Tracheal epithelial cell (primary cell): ENCODE measurements around the gene OVCH1. TPM values are rescaled to one million over a fixed set of nuclear protein-coding genes. Genes with fewer than 3 reads are reported as not detected.

Experiments used
- total RNA-seq: library from RNA; depleted of rRNA; stranded (reverse); fragments of >200 nt; gene quantifications from 2 replicates; pipeline ENCODE4 v1.2.1, GENCODE V29; 2014

OVCH1 gene, protein sequence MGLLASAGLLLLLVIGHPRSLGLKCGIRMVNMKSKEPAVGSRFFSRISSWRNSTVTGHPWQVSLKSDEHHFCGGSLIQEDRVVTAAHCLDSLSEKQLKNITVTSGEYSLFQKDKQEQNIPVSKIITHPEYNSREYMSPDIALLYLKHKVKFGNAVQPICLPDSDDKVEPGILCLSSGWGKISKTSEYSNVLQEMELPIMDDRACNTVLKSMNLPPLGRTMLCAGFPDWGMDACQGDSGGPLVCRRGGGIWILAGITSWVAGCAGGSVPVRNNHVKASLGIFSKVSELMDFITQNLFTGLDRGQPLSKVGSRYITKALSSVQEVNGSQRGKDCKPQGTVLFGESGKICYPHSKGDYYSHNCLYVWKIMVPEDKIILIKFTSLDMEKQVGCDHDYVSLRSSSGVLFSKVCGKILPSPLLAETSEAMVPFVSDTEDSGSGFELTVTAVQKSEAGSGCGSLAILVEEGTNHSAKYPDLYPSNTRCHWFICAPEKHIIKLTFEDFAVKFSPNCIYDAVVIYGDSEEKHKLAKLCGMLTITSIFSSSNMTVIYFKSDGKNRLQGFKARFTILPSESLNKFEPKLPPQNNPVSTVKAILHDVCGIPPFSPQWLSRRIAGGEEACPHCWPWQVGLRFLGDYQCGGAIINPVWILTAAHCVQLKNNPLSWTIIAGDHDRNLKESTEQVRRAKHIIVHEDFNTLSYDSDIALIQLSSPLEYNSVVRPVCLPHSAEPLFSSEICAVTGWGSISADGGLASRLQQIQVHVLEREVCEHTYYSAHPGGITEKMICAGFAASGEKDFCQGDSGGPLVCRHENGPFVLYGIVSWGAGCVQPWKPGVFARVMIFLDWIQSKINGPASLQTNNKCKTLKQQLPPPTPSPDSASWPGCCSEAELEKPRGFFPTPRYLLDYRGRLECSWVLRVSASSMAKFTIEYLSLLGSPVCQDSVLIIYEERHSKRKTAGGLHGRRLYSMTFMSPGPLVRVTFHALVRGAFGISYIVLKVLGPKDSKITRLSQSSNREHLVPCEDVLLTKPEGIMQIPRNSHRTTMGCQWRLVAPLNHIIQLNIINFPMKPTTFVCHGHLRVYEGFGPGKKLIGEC
- total RNA-seq = under 0.01 TPM in 1 of 2 replicates, not detected in the other

DNA sequence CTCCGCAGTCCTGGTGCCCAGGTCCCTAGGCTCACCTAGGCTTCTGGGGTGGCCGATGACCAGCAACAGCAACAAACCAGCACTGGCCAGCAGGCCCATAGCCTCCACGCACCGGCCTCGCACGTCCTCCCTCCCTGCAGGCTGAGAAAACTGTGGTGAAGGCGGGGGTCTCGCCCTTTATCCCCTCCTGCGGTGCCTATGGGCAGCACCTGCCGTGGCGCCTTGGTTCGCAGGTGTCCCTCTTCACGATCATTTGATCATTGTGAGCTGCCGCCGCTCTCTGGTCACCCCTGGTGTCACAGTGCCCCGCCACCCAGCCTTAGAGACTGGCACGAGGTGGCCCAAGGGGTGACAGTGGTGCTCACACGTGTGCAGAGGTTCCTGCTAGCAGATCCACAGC is at the start of gene OVCH1:
Gene OVCH1, minus strand, starts transcription at position 99 of the 400 bp plus-strand sequence. Its CDS starts 0 bp downstream, at position 99.

DNA sequence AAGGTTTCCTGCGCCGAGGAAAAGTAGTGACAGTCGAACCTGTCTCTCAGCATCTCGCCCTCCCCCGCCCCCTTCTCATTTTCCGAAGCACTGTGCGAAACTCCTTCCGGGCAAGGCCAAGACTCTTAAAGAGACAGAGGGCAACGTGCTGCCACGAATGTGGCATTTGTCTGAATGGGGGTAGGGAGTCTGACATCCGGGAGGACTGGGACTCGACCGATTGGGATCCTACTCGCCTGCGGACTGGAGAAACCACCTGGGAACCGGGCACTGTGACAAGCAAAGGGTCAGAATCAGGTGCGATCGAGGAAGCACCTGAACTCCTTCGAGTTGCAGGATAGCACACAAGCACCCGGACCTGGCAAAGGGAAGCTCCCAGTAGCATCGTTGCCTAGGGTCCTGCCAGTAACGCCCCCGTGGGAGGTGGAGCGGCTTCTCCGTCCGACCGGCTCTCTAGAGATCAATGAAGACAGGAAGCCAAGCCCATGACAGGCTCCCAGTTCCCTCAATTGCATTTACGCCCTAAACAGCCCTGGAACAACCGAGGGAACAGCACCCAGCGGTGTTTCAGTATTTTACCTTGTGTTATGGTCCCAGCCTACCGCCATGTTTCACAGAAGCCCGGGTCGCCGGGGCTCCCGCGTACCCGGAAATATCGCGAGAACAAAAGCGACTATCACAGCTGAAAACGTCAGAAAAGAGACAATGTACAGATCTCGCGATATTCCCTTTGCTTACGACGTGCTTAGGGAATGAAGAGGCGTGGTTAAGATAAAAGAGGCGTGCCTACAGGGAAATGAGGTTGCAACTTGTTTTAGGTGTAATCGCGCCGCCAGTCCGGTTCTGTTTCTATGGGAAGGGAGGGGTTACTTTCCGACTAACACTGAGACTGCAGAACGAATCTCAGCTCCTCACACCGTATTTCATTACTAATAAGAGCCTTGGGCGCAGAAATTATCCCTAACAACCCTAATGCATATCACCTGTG is 116.7 kb downstream of the OVCH1 start, which contains the start of gene ERGIC2:
Gene ERGIC2, minus strand, starts transcription at position 637 of the 988 bp plus-strand sequence. CDS start 9,539 bp downstream, outside the sequence.

Other genes with a start within 250 kb of the OVCH1 start
- gene ERGIC2, start 116.5 kb downstream of the OVCH1 start, total RNA-seq = 84.4 and 94.9 TPM in 2 replicates